ENCODE measurements around the gene C12orf76. TPM values are rescaled to one million over a fixed set of nuclear protein-coding genes. Genes with fewer than 3 reads are reported as not detected.

The C12orf76 gene, protein sequence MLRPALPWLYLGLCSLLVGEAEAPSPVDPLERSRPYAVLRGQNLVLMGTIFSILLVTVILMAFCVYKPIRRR
- total RNA-seq (2014; rRNA removed; shearing (Covaris generic)) (14.5 and 21.7 TPM in 2 replicates), polyA plus RNA-seq (2016; fragmentation: Nextera tagmentation; extraction: Ambion mirVana) (11.1 and 14.3 TPM in 2 replicates)
- long read RNA-seq, partial matches to known transcripts: 21 of 25 reads
- long read RNA-seq, other reads (novel, unspliced or antisense): 0 of 25 reads

DNA sequence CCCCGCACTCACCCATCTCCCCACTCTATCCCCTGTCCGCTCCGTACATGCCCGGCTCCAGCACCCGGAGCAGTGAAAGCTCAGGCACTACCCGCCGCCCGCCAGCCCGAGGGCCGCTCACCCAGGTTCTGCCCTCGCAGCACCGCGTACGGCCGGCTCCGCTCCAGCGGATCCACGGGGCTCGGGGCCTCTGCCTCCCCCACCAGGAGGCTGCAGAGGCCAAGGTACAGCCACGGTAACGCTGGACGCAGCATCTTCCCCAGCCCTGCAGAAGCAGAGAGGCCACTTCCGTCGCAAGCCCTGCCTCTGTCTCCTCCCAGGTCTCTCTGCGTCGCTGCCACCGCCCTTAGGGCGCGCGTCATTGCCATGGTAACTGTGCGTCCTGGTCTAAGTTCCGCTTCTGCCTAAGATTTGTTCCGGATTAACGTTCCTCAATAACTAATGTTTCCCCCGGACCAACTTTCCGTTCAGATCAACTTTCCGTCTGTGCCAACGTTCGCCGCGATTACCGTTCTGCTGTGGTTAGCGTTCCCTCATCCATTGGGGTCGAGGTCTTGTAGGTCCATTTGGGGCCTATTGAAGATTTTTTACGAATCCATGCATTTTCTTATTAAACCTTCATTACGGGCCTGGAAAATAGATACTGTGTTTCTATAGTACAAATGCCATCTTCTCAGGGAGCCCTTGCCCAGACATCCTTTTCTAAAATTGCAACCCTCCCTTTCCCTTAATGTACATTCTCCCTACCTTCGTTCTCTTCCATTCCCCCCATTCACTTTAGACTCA, at the start of gene C12orf76:
Gene C12orf76, minus strand, starts transcription at position 281 of the 786 bp plus-strand sequence. Its CDS starts 27 bp downstream, at position 254.
- Histone ChIP-seq H3K27ac (ENCODE audit: low read depth) (no peak within 1 kb of the TSS), H3K9me2 (ENCODE audit: insufficient read depth) (no peaks in the 10 kb centered on the region), H3F3A (replicated peaks; ENCODE audit: low read depth) (0 out of 2 replicates have a peak, but pooled peaks cover 6% of the 10 kb centered on the region), H3K4me2 (peak within 1 kb of the TSS; percentile 98), H3K36me3 (ENCODE audit: insufficient read depth) (no peaks in the 10 kb centered on the region), H4K20me1 (replicated peaks; ENCODE audit: insufficient read depth) (peaks cover 7% of the 10 kb centered on the region; the same call in 1 of the 2 replicates), H2AFZ (peak within 1 kb of the TSS; percentile 98), H3K4me1 (ENCODE audit: insufficient read depth) (peaks cover 5% of the 10 kb centered on the region; the same call in 1 of the 2 replicates), H3K27me3 (ENCODE audit: insufficient read depth) (no peaks in the 10 kb centered on the region), H3K4me3 (peak within 1 kb of the TSS; percentile 96), H3K79me2 (replicated peaks; ENCODE audit: insufficient read depth) (peaks cover 19% of the 10 kb centered on the region)
- ATAC-seq (peak; percentile 99), DNase-seq (ENCODE audit: low spot score) (peak; percentile 97)
- Mint-ChIP-seq H3K36me3 (ENCODE audit: low read depth) (no peaks in the 10 kb centered on the region; the same call in 2 of the 3 replicates), H3K4me1 (peaks cover 7% of the 10 kb centered on the region; the same call in 2 of the 3 replicates), H3K27ac (peak within 1 kb of the TSS; percentile 85), H3K9me3 (no peaks in the 10 kb centered on the region), H3K27me3 (ENCODE audit: insufficient read depth, low read depth, poor library complexity) (peaks cover 5% of the 10 kb centered on the region), H3K4me3 (peak within 1 kb of the TSS; percentile 87)
- TF ChIP-seq STAT1 (IDR thresholded peaks at IDR 0.05; ENCODE audit: unreplicated experiment) (no peak), POLR2AphosphoS5 (IDR thresholded peaks at IDR 0.05; ENCODE audit: low read depth) (peak; percentile 88), CREB1 (CRISPR knock-in tag; IDR thresholded peaks at IDR 0.05; ENCODE audit: low read depth) (peak; percentile 80)
- TF ChIP-seq, protein P1, sequence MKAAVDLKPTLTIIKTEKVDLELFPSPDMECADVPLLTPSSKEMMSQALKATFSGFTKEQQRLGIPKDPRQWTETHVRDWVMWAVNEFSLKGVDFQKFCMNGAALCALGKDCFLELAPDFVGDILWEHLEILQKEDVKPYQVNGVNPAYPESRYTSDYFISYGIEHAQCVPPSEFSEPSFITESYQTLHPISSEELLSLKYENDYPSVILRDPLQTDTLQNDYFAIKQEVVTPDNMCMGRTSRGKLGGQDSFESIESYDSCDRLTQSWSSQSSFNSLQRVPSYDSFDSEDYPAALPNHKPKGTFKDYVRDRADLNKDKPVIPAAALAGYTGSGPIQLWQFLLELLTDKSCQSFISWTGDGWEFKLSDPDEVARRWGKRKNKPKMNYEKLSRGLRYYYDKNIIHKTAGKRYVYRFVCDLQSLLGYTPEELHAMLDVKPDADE (IDR thresholded peaks at IDR 0.05): peak; percentile 81

DNA sequence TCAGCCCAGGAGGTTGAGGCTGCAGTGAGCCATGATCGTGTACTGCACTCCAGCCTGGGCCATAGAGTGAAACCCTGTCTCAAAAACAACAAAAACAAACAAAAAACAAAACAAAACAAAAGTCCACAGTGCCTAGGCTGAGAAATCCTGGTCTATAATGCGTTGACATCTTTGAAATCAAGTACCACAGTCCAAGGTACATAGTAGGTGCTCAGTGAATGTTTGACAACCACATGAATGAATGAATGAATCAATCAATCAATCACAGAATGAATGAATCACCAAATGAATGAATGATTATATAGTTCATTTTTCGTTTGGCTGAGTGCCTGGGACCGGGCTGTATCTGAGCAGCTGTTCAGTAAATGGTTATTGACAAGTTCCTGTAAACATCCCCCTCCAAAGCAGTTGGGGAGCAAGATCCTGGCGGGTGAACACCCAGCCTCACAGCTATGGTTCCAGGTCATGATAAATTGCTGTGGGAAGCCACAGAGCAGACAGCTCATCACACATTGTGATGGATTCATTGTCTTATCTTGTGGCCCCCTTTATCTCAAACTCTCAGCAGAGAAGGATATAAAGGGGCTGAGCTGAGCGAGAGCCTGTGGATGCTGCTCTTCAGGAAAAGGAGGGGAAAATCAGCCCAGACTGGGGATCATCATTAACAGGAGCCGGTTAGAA, 45.4 kb upstream of the C12orf76 start:
- H2AFZ ChIP-seq: no peak overlapping the region
- H4K20me1 ChIP-seq (replicated peaks; ENCODE audit: insufficient read depth): no peaks in the 10 kb centered on the region
- no peaks in the 10 kb centered on the region for H3K9me3 Mint-ChIP-seq
- DNase-seq (ENCODE audit: low spot score): no peak
- no peak overlapping the region for H3K4me2 ChIP-seq
- peaks cover 7% of the 10 kb centered on the region for H3K27me3 Mint-ChIP-seq (ENCODE audit: insufficient read depth, low read depth, poor library complexity)
- H3K4me1 Mint-ChIP-seq: no peaks in the 10 kb centered on the region
- no peaks in the 10 kb centered on the region for H3K36me3 Mint-ChIP-seq (ENCODE audit: low read depth)
- no peaks in the 10 kb centered on the region for H3K79me2 ChIP-seq (replicated peaks; ENCODE audit: insufficient read depth)
- H3K4me3 Mint-ChIP-seq: no peak overlapping the region
- no peaks in the 10 kb centered on the region for H3K9me2 ChIP-seq (ENCODE audit: insufficient read depth)
- H3F3A ChIP-seq (replicated peaks; ENCODE audit: low read depth): no peaks in the 10 kb centered on the region
- H3K27ac ChIP-seq (ENCODE audit: low read depth): no peak overlapping the region
- no peak for ATAC-seq
- no peaks in the 10 kb centered on the region for H3K4me1 ChIP-seq (ENCODE audit: insufficient read depth)
- H3K27ac Mint-ChIP-seq: no peak overlapping the region
- H3K4me3 ChIP-seq: no peak overlapping the region
- no peak for TF ChIP-seq CREB1 (CRISPR knock-in tag; IDR thresholded peaks at IDR 0.05; ENCODE audit: low read depth)
- TF ChIP-seq, protein P2, sequence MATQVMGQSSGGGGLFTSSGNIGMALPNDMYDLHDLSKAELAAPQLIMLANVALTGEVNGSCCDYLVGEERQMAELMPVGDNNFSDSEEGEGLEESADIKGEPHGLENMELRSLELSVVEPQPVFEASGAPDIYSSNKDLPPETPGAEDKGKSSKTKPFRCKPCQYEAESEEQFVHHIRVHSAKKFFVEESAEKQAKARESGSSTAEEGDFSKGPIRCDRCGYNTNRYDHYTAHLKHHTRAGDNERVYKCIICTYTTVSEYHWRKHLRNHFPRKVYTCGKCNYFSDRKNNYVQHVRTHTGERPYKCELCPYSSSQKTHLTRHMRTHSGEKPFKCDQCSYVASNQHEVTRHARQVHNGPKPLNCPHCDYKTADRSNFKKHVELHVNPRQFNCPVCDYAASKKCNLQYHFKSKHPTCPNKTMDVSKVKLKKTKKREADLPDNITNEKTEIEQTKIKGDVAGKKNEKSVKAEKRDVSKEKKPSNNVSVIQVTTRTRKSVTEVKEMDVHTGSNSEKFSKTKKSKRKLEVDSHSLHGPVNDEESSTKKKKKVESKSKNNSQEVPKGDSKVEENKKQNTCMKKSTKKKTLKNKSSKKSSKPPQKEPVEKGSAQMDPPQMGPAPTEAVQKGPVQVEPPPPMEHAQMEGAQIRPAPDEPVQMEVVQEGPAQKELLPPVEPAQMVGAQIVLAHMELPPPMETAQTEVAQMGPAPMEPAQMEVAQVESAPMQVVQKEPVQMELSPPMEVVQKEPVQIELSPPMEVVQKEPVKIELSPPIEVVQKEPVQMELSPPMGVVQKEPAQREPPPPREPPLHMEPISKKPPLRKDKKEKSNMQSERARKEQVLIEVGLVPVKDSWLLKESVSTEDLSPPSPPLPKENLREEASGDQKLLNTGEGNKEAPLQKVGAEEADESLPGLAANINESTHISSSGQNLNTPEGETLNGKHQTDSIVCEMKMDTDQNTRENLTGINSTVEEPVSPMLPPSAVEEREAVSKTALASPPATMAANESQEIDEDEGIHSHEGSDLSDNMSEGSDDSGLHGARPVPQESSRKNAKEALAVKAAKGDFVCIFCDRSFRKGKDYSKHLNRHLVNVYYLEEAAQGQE (IDR thresholded peaks at IDR 0.05; ENCODE audit: unreplicated experiment): no peak
- no peaks in the 10 kb centered on the region for H3K36me3 ChIP-seq (ENCODE audit: insufficient read depth)
- no peaks in the 10 kb centered on the region for H3K27me3 ChIP-seq (ENCODE audit: insufficient read depth)

All from GM23338 (cell line).